Keratinocyte (primary cell): Measurements from ENCODE around the gene SAMD4B.

ENCODE experiments used
- CTCF ChIP-seq, 3 experiments: IDR thresholded peaks in 1 of 3; conservative IDR thresholded peaks in 1 of 3; optimal IDR thresholded peaks in 1 of 3; 2 replicates in 2 of 3; 3 replicates in 1 of 3; pipeline versions ENCODE3 to v1.5.1; 2011; ENCODE audit warnings: low read length in 3 of 3, mild to moderate bottlenecking in 3 of 3, moderate library complexity in 2 of 3, control low read depth in 1 of 3, inconsistent platforms in 1 of 3; ENCODE audit not compliant: insufficient read depth in 2 of 3; ENCODE audit errors: extremely low read depth in 1 of 3
- EZH2 ChIP-seq: IDR thresholded peaks from one replicate; pipeline ENCODE4 v1.6.1; 2012; ENCODE audit warnings: inconsistent platforms, mild to moderate bottlenecking, low read length, moderate library complexity

- TF ChIP-seq CTCF (optimal IDR thresholded peaks at IDR 0.05 in 1 of 3, IDR thresholded peaks at IDR 0.05 in 1 of 3, conservative IDR thresholded peaks at IDR 0.05 in 1 of 3; ENCODE audit: extremely low read depth in 1 of 3, insufficient read depth in 2 of 3, low read length in 3 of 3) (no peak), EZH2 (no peak)
Observed at GRCh38 chr19:39332293-39332692, 9.9 kb upstream of the SAMD4B start.
